ENCODE measurements around the gene FANK1.
"Not testable (repeated sequence)": the region's sequence is repeated elsewhere in the genome, so short reads cannot be mapped to it uniquely, and the experiment has no call there.

FANK1 gene

GRCh38 chr10:125926247-125926646, 29.9 kb downstream of the FANK1 start:
- POLR2A ChIA-PET = no interaction called here
- DNase-seq (ENCODE audit: extremely low spot score) = no peak
- TF ChIP-seq FOXM1 (IDR thresholded peaks at IDR 0.05; ENCODE audit: borderline replicate concordance) (no peak), LEF1 (IDR thresholded peaks at IDR 0.05; ENCODE audit: borderline replicate concordance) (no peak), BHLHE40 (IDR thresholded peaks at IDR 0.05; ENCODE audit: borderline replicate concordance) (no peak), L3MBTL2 (conservative IDR thresholded peaks at IDR 0.05) (no peak), HDGF (IDR thresholded peaks at IDR 0.05; ENCODE audit: borderline replicate concordance) (no peak)
- TF ChIP-seq, protein P1, sequence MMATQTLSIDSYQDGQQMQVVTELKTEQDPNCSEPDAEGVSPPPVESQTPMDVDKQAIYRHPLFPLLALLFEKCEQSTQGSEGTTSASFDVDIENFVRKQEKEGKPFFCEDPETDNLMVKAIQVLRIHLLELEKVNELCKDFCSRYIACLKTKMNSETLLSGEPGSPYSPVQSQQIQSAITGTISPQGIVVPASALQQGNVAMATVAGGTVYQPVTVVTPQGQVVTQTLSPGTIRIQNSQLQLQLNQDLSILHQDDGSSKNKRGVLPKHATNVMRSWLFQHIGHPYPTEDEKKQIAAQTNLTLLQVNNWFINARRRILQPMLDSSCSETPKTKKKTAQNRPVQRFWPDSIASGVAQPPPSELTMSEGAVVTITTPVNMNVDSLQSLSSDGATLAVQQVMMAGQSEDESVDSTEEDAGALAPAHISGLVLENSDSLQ (IDR thresholded peaks at IDR 0.05) = no peak
- CTCF ChIA-PET = interaction anchor here (0.6 kb wide), 1 partner anchor 18 kb away, joined by 3 read pairs; no protein-coding TSS in a partner anchor

GRCh38 chr10:125927265-125927664, 30.9 kb downstream of the FANK1 start:
- CTCF ChIA-PET; POLR2A ChIA-PET; DNase-seq (ENCODE audit: extremely low spot score): not testable (repeated sequence)

GRCh38 chr10:125928928-125929585, 32.7 kb downstream of the FANK1 start:
- CTCF ChIA-PET = no interaction called here
- TF ChIP-seq BHLHE40 (IDR thresholded peaks at IDR 0.05; ENCODE audit: borderline replicate concordance) (no peak), TARDBP (IDR thresholded peaks at IDR 0.05) (no peak), FOXA1 (IDR thresholded peaks at IDR 0.05) (no peak)
- POLR2A ChIA-PET = no interaction called here
- no peak for DNase-seq (ENCODE audit: extremely low spot score)

DNA sequence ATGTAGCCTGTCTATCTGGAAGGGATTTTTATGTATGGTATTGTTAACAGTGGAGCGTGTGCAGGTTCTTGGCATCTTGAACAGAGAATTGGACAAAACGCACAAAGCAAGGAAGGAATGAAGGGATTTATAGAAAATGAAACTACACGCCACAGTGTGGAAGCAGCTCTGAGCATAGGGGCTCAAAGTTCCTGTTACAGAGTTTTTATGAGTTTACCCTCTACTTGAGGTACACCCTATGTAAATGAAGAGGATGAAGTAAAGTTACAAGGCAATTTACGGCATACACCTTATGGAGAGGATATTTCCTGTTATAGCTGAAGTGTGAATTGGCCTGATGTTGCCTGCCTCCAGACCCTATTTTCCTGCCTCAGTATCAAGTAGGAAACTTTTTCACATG, 33.3 kb downstream of the FANK1 start:
- no peak for TF ChIP-seq L3MBTL2 (conservative IDR thresholded peaks at IDR 0.05)
- TF ChIP-seq SP1 (IDR thresholded peaks at IDR 0.05) = no peak
- TF ChIP-seq TARDBP (IDR thresholded peaks at IDR 0.05) = no peak
- TF ChIP-seq FOXK2 (IDR thresholded peaks at IDR 0.05) = no peak
- no peak for TF ChIP-seq FOXA1 (IDR thresholded peaks at IDR 0.05)
- TF ChIP-seq, protein P1 (IDR thresholded peaks at IDR 0.05) = no peak
- TF ChIP-seq LEF1 (IDR thresholded peaks at IDR 0.05; ENCODE audit: borderline replicate concordance) = no peak
- POLR2A ChIA-PET = no interaction called here
- DNase-seq (ENCODE audit: extremely low spot score) = no peak
- CTCF ChIA-PET = no interaction called here

GRCh38 chr10:125933693-125934092, 37.3 kb downstream of the FANK1 start:
- POLR2A ChIA-PET = no interaction called here
- DNase-seq (ENCODE audit: extremely low spot score) = no peak
- CTCF ChIA-PET = interaction anchor here (0.8 to 2.1 kb wide), 8 partner anchors 28 to 815 kb away, joined by 3 to 5 read pairs (median 4); no protein-coding TSS in a partner anchor
- TF ChIP-seq SUZ12 (IDR thresholded peaks at IDR 0.05) (no peak), ELF4 (IDR thresholded peaks at IDR 0.05) (no peak), FOXA1 (IDR thresholded peaks at IDR 0.05) (no peak), FOXM1 (IDR thresholded peaks at IDR 0.05; ENCODE audit: borderline replicate concordance) (no peak), ARNT (IDR thresholded peaks at IDR 0.05) (no peak), FOXK2 (IDR thresholded peaks at IDR 0.05) (no peak), LEF1 (IDR thresholded peaks at IDR 0.05; ENCODE audit: borderline replicate concordance) (no peak), TARDBP (IDR thresholded peaks at IDR 0.05) (no peak)

DNA sequence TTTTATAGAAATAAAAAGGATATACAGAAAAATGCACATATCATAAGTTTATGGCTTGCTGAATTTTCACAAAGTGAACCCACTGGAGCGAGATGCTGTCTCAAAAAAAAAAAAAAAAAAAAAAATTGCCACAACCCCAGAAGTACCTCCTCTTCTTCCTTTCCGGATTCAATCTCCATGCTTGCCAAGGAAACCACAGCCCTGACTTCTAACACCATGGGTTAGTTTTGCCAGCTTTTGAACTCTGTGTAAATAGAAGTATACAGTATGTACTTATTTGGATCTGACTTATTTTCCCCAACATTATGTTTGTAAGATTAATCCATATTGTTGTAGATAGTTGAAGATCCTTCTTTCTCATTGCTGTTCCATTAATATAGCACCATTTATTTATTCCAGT, 40.0 kb downstream of the FANK1 start:
- DNase-seq (ENCODE audit: extremely low spot score) = no peak
- no peak for TF ChIP-seq LEF1 (IDR thresholded peaks at IDR 0.05; ENCODE audit: borderline replicate concordance)
- no peak for TF ChIP-seq SP1 (IDR thresholded peaks at IDR 0.05)
- TF ChIP-seq HDGF (IDR thresholded peaks at IDR 0.05; ENCODE audit: borderline replicate concordance) = no peak
- no peak for TF ChIP-seq FOXK2 (IDR thresholded peaks at IDR 0.05)
- no peak for TF ChIP-seq FOXA1 (IDR thresholded peaks at IDR 0.05)
- TF ChIP-seq ARNT (IDR thresholded peaks at IDR 0.05) = no peak
- no peak for TF ChIP-seq FOXM1 (IDR thresholded peaks at IDR 0.05; ENCODE audit: borderline replicate concordance)
- ChIA-PET CTCF (no interaction called here), POLR2A (no interaction called here)

DNA sequence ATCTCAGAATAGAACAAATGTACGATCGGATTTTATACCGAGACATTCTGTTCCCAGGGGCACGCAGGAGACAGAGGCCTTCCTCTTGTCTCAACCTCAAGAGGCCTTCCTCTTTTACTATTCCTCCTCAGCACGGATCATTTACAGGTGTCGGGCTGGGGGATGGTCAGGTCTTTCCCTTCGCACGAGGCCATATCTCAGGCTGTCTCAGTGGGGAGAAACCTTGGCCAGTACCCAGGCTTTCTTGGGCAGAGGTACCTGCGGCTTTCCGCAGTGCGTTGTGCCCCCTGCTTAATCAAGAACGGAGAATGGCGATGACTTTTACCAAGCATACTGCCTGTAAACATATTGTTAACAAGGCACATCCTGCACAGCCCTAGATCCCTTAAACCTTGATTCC, 44.2 kb downstream of the FANK1 start:
- CTCF ChIA-PET = no interaction called here
- TF ChIP-seq SP1 (IDR thresholded peaks at IDR 0.05) (no peak), HDGF (IDR thresholded peaks at IDR 0.05; ENCODE audit: borderline replicate concordance) (no peak), SUZ12 (IDR thresholded peaks at IDR 0.05) (no peak), FOXM1 (IDR thresholded peaks at IDR 0.05; ENCODE audit: borderline replicate concordance) (no peak), L3MBTL2 (conservative IDR thresholded peaks at IDR 0.05) (no peak), FOXK2 (IDR thresholded peaks at IDR 0.05) (no peak), CTBP1 (IDR thresholded peaks at IDR 0.05; ENCODE audit: borderline replicate concordance) (no peak), NFRKB (IDR thresholded peaks at IDR 0.05) (no peak), ARNT (IDR thresholded peaks at IDR 0.05) (no peak), BHLHE40 (IDR thresholded peaks at IDR 0.05; ENCODE audit: borderline replicate concordance) (no peak), LEF1 (IDR thresholded peaks at IDR 0.05; ENCODE audit: borderline replicate concordance) (no peak), ELF4 (IDR thresholded peaks at IDR 0.05) (no peak), ZNF384 (IDR thresholded peaks at IDR 0.05) (no peak), FOXA1 (IDR thresholded peaks at IDR 0.05) (no peak), TARDBP (IDR thresholded peaks at IDR 0.05) (no peak)
- TF ChIP-seq, protein P1 (IDR thresholded peaks at IDR 0.05) = no peak
- DNase-seq (ENCODE audit: extremely low spot score) = no peak
- POLR2A ChIA-PET = no interaction called here
